AG09309 (cell line): ENCODE measurements around the gene ZMPSTE24.

Experiments
- DNase-seq: peaks from one replicate; pipeline ENCODE4 v3.0.0-alpha.2; 2010; ENCODE audit warnings: low read depth
- H3K4me3 ChIP-seq: 2 replicates; pipeline ENCODE4 v1.5.1; 2011; ENCODE audit warnings: mild to moderate bottlenecking, low read depth, low read length, moderate library complexity; ENCODE audit not compliant: control insufficient read depth
- TF ChIP-seq, protein P1 (sequence below): IDR thresholded peaks from 2 replicates; pipeline ENCODE4 v1.5.1; 2011; ENCODE audit warnings: mild to moderate bottlenecking, low read depth, low read length, inconsistent platforms; ENCODE audit not compliant: insufficient read depth, control insufficient read depth; ENCODE audit errors: missing control alignments

The ZMPSTE24 gene

GRCh38 chr1:40276122-40276521, 18.1 kb downstream of the ZMPSTE24 start:
- no peak overlapping the region for H3K4me3 ChIP-seq
- TF ChIP-seq, protein P1, sequence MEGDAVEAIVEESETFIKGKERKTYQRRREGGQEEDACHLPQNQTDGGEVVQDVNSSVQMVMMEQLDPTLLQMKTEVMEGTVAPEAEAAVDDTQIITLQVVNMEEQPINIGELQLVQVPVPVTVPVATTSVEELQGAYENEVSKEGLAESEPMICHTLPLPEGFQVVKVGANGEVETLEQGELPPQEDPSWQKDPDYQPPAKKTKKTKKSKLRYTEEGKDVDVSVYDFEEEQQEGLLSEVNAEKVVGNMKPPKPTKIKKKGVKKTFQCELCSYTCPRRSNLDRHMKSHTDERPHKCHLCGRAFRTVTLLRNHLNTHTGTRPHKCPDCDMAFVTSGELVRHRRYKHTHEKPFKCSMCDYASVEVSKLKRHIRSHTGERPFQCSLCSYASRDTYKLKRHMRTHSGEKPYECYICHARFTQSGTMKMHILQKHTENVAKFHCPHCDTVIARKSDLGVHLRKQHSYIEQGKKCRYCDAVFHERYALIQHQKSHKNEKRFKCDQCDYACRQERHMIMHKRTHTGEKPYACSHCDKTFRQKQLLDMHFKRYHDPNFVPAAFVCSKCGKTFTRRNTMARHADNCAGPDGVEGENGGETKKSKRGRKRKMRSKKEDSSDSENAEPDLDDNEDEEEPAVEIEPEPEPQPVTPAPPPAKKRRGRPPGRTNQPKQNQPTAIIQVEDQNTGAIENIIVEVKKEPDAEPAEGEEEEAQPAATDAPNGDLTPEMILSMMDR = no peak
- no peak for DNase-seq

DNA sequence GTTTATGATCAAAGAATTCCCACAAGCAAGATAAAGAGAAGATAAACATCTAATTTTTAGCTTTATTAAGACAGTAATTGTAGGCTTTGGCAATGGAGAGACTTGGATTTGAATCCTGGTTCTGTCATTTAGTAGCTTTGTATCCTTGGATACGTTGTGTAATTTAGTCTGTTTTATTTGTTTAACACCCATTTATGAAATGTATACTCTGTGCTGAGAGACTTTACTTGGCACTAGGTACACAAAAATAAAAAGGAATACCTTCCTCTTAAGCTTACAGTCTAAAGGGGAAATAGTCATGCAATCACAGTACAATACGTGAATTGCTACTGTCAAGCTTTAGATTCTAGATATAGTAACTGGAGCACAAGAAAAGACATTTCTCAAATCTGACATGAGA, 23.8 kb downstream of the ZMPSTE24 start:
- DNase-seq = no peak
- TF ChIP-seq, protein P1 = no peak
- no peak overlapping the region for H3K4me3 ChIP-seq

DNA sequence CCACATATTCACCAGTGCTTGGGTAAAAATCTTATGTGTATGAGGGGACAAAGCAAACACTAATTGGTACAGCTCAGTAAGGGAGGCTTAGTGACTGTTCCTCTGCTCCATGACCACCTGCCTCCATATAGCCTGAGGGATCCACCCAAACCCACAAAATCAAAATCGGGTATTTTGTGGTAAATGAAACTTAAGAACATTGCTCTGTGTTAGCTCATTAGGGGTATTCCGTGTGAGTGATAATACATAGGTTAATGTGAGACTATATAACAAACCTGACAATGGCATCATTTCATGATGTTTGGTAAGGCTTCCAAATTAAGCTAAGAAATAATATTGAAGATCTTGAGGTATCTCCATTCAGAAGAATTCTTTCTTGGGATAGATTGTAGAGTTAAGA, 33.3 kb downstream of the ZMPSTE24 start:
- TF ChIP-seq, protein P1 = no peak
- H3K4me3 ChIP-seq = no peak overlapping the region
- no peak for DNase-seq

- no peak overlapping the region for H3K4me3 ChIP-seq
- DNase-seq = no peak
- TF ChIP-seq, protein P1 = no peak
Measured at GRCh38 chr1:40299366-40300248, 41.6 kb downstream of the ZMPSTE24 start.

- TF ChIP-seq, protein P1 = no peak
Measured at GRCh38 chr1:40300249-40300567, 42.2 kb downstream of the ZMPSTE24 start.

DNA sequence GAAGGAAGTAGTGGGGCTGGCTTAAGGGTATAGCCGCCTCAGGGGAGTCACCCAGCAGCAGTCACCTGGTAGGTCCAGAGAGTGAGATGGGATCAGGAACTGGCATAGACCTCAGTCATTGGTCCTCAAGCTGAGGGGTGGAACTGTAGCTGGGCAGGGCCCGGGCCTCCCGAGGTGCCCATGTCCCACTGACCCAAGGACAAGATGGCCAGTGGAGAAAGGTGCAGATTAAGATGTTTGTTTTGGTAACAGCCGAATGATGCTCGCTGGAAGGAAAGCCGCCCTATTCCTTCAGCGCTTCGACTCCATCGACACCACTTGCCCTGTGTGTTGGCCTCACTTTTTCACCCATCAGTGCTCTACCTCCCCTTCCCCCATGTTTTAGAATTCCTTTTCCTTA, 42.6 kb downstream of the ZMPSTE24 start:
- DNase-seq = no peak
- TF ChIP-seq, protein P1 = no peak

More at GRCh38 chr1:40300249-40300567, 42.2 kb downstream of the ZMPSTE24 start:
- no peak for DNase-seq
- no peak overlapping the region for H3K4me3 ChIP-seq

More for the DNA sequence above, 42.6 kb downstream of the ZMPSTE24 start:
- no peak overlapping the region for H3K4me3 ChIP-seq
